ELR (cell line): ENCODE results near the gene SLC35E3.
"Not testable (repeated sequence)": the region's sequence is repeated elsewhere in the genome, so short reads cannot be mapped to it uniquely, and the experiment has no call there.

Source experiments
- DNase-seq: peaks from one replicate; pipeline ENCODE4 v3.0.0-alpha.2; 2015; ENCODE audit warnings: low read depth

SLC35E3 gene

GRCh38 chr12:68813242-68813593, 67.2 kb downstream of the SLC35E3 start:
- no peak for DNase-seq

- DNase-seq, result no peak
Measured at GRCh38 chr12:68814490-68815231, 68.7 kb downstream of the SLC35E3 start.

GRCh38 chr12:68815232-68815927, 69.4 kb downstream of the SLC35E3 start:
- DNase-seq, result no peak

- no peak for DNase-seq
Measured at GRCh38 chr12:68815928-68816800, 70.2 kb downstream of the SLC35E3 start.

- not testable (repeated sequence) for DNase-seq
Measured at GRCh38 chr12:68819481-68819880, 73.5 kb downstream of the SLC35E3 start.

- no peak for DNase-seq
Measured at GRCh38 chr12:68821357-68822188, 75.6 kb downstream of the SLC35E3 start.

GRCh38 chr12:68823696-68824095, 77.7 kb downstream of the SLC35E3 start:
- DNase-seq, result no peak

- no peak for DNase-seq
Measured at GRCh38 chr12:68824131-68824530, 78.2 kb downstream of the SLC35E3 start.

GRCh38 chr12:68824597-68825250, 78.7 kb downstream of the SLC35E3 start:
- no peak for DNase-seq

- DNase-seq, result peak; percentile 60
Measured at GRCh38 chr12:68825569-68826217, 79.7 kb downstream of the SLC35E3 start.

GRCh38 chr12:68827895-68828671, 82.1 kb downstream of the SLC35E3 start:
- DNase-seq, result no peak

GRCh38 chr12:68828672-68829068, 82.7 kb downstream of the SLC35E3 start:
- DNase-seq, result no peak
